HG03342 (cell line): Measurements from ENCODE around the gene ALKAL2.

ENCODE experiments used
- ATAC-seq: cut with Tn5 transposase; IDR thresholded peaks from one replicate; pipeline ENCODE4 v1.9.1; 2021; ENCODE audit warnings: mild to moderate bottlenecking, moderate library complexity; ENCODE audit not compliant: unreplicated experiment

Gene ALKAL2

GRCh38 chr2:271917-272316, 16.0 kb downstream of the ALKAL2 start:
- ATAC-seq, result no peak

- ATAC-seq, result no peak
Observed at GRCh38 chr2:270861-271260, 17.0 kb downstream of the ALKAL2 start.

DNA sequence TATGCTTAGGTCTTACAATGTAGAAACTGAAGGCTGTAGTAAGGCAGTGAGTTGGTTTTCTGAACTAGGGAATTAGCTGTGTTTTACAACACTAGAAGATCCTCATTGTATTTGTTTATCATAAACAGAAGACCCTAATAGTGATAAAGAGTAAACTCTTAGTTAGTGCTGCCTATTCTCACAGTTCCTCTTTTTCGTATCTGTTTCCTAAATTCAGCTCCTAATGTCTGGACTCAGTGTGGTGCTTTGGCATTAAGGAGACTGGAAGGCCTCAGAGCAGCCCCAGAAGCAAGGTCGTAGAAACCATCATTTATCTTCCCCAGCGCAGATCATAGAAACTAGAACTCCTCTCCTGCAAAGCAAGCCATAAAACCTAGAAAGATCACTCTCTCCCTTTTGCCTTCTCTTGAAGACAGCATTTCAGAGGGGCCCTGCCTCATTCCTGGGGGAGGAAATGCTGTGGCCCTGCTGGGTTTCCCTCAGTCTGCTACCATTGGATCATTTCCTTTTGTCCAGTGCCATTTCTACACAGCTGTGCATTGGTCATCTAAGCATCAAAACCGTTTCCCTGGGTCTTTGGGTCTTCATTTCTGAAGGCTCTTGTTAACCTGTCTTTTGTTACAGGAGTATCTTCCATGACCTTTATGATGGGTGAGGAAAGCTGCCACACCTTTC, 18.4 kb downstream of the ALKAL2 start:
- ATAC-seq, result no peak

DNA sequence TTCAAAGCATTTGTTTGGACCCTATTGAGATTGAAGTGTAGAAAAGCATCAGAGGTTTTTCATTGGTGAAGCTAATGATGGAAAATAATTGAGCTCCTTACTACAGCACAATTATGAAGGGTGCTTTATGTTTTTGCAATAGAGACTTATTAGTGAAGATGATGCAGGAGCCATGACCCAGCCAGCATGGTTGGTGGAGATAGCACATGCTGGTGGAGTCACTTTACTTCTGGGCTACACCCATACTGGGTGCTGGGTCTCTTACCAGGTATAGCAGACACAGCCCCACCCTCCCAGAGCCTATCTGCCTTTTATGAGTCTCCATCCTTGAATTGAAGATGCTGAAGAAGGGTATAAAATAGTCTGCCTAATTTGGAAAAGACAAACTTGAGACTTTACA, 19.6 kb downstream of the ALKAL2 start:
- no peak for ATAC-seq

- ATAC-seq, result peak; percentile 90
Observed at GRCh38 chr2:264493-265468, 23.1 kb downstream of the ALKAL2 start, which contains the start of gene ACP1. Gene ACP1, plus strand, starts transcription at chr2:264947. Its CDS starts 18 bp downstream, at chr2:264965.

GRCh38 chr2:263774-264492, 24.0 kb downstream of the ALKAL2 start, which contains the start of gene SH3YL1:
Gene SH3YL1, minus strand, starts transcription at chr2:264032. Its CDS starts 48 bp downstream, at chr2:263984.
- ATAC-seq, result peak; percentile 30

DNA sequence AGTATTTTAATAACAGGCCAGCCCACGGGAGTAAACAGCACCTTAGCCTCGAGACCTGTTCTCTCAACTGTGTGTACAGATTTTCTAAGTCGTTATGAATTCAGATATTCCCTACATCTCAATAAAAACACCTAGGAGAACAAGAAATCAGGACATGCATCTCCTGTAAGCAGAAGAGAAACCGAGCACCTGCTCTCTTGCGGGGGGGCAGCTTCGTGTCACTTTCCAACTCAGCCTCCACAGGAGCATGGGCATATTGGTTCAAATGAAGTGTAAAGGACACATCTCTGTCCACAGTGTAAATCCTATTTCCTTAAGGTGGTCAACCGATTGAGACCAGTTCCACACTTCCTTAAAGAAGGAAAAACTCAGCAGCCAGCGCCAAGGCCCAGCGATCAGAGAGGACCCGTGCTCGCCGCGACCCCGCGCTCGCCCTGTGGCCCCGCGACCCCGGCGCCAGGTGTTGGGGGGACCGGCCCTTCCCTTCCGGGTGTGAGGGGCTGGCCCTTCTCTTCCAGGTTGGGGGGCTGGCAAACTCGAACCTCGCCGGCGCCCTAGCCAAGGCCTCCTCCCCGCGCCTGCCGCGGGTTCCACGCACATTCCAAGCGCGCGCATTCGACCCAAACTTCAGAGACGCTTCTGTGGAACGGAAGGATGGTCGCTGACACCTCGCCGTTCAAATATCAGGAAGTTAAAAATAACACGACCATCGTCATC, 24.7 kb downstream of the ALKAL2 start:
- ATAC-seq, result no peak

GRCh38 chr2:262117-262516, 25.8 kb downstream of the ALKAL2 start:
- no peak for ATAC-seq

GRCh38 chr2:260507-261161, 27.3 kb downstream of the ALKAL2 start:
- no peak for ATAC-seq

DNA sequence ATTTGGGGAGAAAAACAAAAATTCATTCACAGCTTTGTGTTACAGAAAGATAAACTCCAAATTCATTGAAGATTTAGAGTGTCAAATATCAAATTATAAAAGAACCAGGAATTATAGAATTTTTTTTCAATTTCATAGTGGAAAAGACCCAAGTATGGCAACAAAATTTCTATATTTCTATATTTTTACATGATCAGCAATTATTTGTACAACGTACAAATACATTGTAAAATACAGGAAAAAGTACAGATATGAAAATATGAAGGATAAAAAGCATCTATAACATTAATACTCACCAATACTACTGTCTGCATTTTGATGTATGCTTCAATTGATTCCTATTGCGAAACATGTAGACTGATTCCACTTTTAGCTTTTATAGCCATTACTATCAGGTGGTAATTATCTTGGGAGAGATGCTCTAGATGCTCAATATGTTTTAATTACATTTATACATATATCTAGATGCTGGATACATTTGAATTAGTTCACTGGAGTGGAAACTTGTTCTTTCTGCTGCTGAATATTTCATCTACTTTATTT, 28.0 kb downstream of the ALKAL2 start:
- no peak for ATAC-seq

DNA sequence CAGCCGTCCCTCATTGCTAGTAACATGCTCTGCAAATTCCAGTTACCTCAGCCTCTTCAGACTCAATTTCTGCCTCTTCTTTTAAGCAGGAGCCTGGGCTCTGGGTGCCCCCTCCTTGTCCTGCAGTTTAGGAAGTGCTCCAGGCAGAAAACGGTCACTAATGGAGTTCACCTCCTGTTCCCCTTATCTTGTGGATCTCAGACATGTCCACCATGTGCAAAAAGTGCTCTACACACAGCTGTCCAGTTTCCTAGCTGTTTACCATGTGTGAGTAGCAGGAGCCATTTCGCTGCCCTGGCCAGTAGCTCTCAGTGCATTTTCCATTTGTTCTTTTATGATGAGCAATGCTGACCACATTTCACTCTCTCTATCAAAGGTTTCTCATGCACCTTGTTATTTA, 29.0 kb downstream of the ALKAL2 start:
- no peak for ATAC-seq

GRCh38 chr2:257842-258241, 30.0 kb downstream of the ALKAL2 start:
- no peak for ATAC-seq

DNA sequence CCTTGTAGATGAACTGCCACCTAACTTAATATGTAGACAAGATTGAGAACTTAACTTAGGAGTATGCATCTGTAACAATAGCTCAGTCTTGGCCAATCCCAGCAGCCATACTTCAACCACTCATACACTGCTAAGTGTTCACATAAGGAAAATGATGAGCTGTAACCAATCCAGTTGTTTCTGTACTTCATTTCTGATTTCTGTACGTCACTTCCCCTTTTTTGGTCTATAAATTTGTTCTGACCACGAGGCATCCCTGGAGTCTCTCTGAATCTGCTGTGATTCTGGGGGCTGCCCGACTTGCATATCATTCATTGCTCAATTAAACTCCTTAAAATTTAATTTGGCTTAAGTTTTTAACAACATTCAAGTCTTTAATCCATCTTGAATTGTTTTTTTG, 30.5 kb downstream of the ALKAL2 start:
- no peak for ATAC-seq

DNA sequence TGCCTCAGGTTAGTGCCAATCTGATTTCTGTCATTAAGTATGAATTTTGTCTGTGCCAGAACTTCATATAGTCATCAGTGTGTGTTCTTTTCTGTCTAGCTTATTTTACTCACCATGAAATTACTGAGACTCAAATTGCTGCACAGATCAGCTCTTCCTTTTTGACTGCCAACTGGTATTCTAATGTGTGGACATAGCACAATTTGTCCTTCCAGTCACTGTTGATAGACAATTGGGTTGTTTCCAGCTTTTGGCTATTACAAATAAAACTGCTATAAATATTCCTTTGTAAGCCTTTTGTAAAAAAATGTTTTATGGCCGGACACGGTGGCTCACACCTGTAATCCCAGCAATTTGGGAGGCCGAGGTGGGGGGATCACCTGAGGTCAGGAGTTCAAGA, 31.8 kb downstream of the ALKAL2 start:
- no peak for ATAC-seq

DNA sequence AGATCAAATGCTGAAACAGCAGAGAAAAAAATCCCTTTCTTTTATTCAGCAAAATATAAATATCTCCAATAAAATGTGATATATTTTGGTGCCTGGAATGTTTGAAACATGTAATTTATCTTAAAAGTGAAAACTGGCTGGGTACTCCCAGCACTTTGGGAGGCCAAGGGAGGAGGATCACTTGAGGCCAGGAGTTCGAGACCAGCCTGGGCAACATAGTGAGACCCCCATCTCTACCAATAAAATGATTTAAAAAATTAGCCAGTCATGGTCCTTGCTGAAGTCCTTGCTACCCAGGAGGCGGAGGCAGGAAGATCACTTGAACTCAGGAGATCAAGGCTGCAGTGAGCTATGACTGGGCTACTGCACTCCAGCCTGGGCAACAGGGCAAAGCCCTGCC, 32.7 kb downstream of the ALKAL2 start:
- no peak for ATAC-seq

DNA sequence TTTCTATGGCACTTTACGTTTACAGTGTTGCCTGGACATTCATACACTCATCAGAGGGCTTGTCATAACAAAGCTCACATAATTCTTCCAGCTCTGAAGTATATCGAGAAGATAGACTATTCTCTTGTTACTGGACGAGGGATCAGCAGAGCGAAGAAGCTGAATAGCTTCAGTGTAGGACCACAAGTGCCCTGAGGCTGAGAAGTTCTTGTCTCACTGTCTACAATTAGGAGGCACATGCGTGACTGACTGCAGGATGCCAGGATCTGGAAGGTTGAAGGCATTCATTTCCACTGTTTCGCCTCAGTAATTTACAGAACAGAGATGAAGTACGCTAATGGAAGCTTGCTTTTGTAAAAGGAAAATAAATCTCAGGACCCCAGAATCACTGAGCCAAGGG, 33.6 kb downstream of the ALKAL2 start:
- no peak for ATAC-seq

DNA sequence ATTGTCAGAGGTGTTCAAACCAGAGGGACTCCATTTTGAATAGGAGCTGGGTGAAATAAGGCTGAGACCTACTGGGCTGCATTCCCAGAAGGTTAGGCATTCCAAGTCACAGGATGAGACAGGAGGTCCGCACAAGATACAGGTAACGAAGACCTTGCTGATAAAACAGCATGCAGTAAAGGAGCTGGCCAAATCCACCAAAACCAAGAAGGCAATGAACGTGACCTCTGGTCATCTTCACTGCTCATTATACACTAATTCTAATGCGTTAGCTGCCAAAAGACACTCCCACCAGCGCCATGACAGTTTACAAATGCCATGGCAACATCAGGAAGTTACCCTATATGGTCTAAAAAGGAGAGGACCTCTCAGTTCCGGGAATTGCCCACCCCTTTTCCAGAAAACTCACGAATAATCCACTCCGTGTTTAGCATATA, 34.7 kb downstream of the ALKAL2 start:
- ATAC-seq, result no peak

GRCh38 chr2:252001-252602, 35.8 kb downstream of the ALKAL2 start:
- no peak for ATAC-seq

GRCh38 chr2:249538-250042, 38.3 kb downstream of the ALKAL2 start:
- no peak for ATAC-seq
